ENCODE measurements around the gene AGA.

- TF ChIP-seq, protein P1, sequence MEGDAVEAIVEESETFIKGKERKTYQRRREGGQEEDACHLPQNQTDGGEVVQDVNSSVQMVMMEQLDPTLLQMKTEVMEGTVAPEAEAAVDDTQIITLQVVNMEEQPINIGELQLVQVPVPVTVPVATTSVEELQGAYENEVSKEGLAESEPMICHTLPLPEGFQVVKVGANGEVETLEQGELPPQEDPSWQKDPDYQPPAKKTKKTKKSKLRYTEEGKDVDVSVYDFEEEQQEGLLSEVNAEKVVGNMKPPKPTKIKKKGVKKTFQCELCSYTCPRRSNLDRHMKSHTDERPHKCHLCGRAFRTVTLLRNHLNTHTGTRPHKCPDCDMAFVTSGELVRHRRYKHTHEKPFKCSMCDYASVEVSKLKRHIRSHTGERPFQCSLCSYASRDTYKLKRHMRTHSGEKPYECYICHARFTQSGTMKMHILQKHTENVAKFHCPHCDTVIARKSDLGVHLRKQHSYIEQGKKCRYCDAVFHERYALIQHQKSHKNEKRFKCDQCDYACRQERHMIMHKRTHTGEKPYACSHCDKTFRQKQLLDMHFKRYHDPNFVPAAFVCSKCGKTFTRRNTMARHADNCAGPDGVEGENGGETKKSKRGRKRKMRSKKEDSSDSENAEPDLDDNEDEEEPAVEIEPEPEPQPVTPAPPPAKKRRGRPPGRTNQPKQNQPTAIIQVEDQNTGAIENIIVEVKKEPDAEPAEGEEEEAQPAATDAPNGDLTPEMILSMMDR (conservative IDR thresholded peaks at IDR 0.05) = no peak
- TF ChIP-seq EZH2 (IDR thresholded peaks at IDR 0.05; ENCODE audit: low read depth) = no peak
Observed at GRCh38 chr4:177478496-177478895, 36.3 kb upstream of the AGA start.
